Small intestine (tissue), 7 donors: ENCODE data around the gene OSGIN1. TPM values are rescaled to one million over a fixed set of nuclear protein-coding genes. Genes with fewer than 3 reads are reported as not detected.

ENCODE experiments used
- DNase-seq, 2 donors: peaks; one replicate each; pipeline versions ENCODE4 v3.0.0 to v3.0.0-alpha.2; 2013
- FAIRE-seq: peaks from 2 replicates; lab custom pipeline; 2012; peaks lifted over from hg19 to GRCh38; lab: Jason Lieb, UNC
- H3K27ac ChIP-seq, 3 donors: one replicate each; pipeline ENCODE4 v1.5.1; 2013; ENCODE audit warnings: low read length in 2 of 3, mild to moderate bottlenecking in 2 of 3, control low read depth in 1 of 3, inconsistent platforms in 1 of 3, low read depth in 1 of 3, moderate library complexity in 1 of 3
- H3K27me3 ChIP-seq, 3 donors: one replicate each; pipeline ENCODE4 v1.6.1; 2013; ENCODE audit warnings: low read length in 3 of 3, inconsistent platforms in 1 of 3; ENCODE audit not compliant: control insufficient read depth in 3 of 3, insufficient read depth in 3 of 3
- H3K36me3 ChIP-seq, 3 donors: one replicate each; pipeline ENCODE4 v1.6.1; 2013; ENCODE audit warnings: low read length in 3 of 3, inconsistent platforms in 1 of 3, low read depth in 1 of 3, mild to moderate bottlenecking in 1 of 3, moderate library complexity in 1 of 3; ENCODE audit not compliant: control insufficient read depth in 3 of 3, insufficient read depth in 2 of 3
- H3K4me1 ChIP-seq, 3 donors: one replicate each; pipeline ENCODE4 v1.6.1; 2013; ENCODE audit warnings: low read length in 2 of 3, inconsistent platforms in 1 of 3, low read depth in 1 of 3, mild to moderate bottlenecking in 1 of 3, moderate library complexity in 1 of 3; ENCODE audit not compliant: control insufficient read depth in 3 of 3, insufficient read depth in 2 of 3
- H3K4me3 ChIP-seq, 3 donors: one replicate each; pipeline ENCODE4 v1.5.1; 2013; ENCODE audit warnings: low read length in 3 of 3, control low read depth in 1 of 3, inconsistent platforms in 1 of 3, low read depth in 1 of 3, mild to moderate bottlenecking in 1 of 3, moderate library complexity in 1 of 3
- H3K9me3 ChIP-seq, 2 donors: one replicate each; pipeline ENCODE4 v1.6.1; 2013; ENCODE audit warnings: low read depth in 1 of 2, low read length in 1 of 2; ENCODE audit not compliant: control insufficient read depth in 2 of 2, insufficient read depth in 1 of 2
- WGBS, 3 donors: extraction: QIAGEN DNeasy Blood & Tissue Kit; methylation state at CpG; one replicate each; pipeline ENCODE4 v1.1.7; 2013; 5-methylcytosine and 5-hydroxymethylcytosine counted together
- polyA plus RNA-seq, 4 donors: library from polyadenylated mRNA; stranded (reverse) in 3 of 4; unstranded in 1 of 4; fragments of 200-250 nt in 3 of 4; fragments of 120-200 nt in 1 of 4; gene quantifications; one replicate each; pipeline versions ENCODE4 v1.2.1 to v1.2.3, GENCODE V29; 2013
- donor health status: healthy with polysubstance abuse.
- donor health status: control.
- donor health status: control.
- donor health status: Bipolar disorder and iron deficiency.
- donor health status: healthy.

The OSGIN1 gene
- polyA plus RNA-seq, 4 donors = 3.4 to 101 (median 41.1) TPM

GRCh38 chr16:83960521-83961249 lies 7.6 kb downstream of the OSGIN1 start:
- 92% methylated on average over 29 of the region's 29 CpGs for WGBS, 3 donors
- Histone ChIP-seq H3K27ac (no peak overlapping the region), H3K4me1 (no peaks in the 10 kb centered on the region), H3K36me3 (peaks cover 0 to 63% (median 22%) of the 10 kb centered on the region in 3 donors), H3K27me3 (no peaks in the 10 kb centered on the region), H3K4me3 (no peak overlapping the region), H3K9me3 (no peaks in the 10 kb centered on the region)
- DNase-seq = no peak
- no peak for FAIRE-seq

DNA sequence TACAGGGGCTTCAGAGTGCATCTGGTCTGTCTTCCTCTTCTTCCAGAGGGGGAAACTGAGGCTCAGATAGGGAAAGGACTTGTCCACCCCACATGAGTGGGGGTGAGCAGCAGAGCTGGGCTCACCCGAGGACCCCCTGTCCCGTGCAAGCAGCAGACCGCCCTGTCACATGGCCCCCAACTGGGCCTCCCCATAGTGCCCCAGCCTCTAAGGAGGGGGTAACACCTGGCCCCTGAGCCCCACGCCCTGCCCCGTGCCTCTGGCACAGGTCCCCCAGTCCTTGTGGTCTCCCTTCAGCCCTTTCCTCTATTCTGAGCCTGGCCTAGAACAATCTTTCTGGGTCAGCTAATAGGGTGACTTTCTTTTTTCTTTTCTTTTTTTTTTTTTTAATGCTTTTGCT lies 8.6 kb downstream of the OSGIN1 start:
- 79 to 93% (median 87%) methylated on average over 5 of the region's 5 CpGs for WGBS, 3 donors
- Histone ChIP-seq H3K27ac (no peak overlapping the region), H3K4me1 (no peaks in the 10 kb centered on the region), H3K4me3 (no peak overlapping the region), H3K27me3 (no peaks in the 10 kb centered on the region), H3K36me3 (peaks cover 0 to 65% (median 23%) of the 10 kb centered on the region in 3 donors), H3K9me3 (no peaks in the 10 kb centered on the region)
- FAIRE-seq (no peak), DNase-seq (no peak)

- H3K4me1 ChIP-seq = no peaks in the 10 kb centered on the region
- no peak for FAIRE-seq
- DNase-seq = no peak
- peaks cover 0 to 2% (median 0%) of the 10 kb centered on the region in 3 donors for H3K27me3 ChIP-seq
- 86 to 92% (median 91%) methylated on average over 22 of the region's 22 CpGs for WGBS, 3 donors
- no peak overlapping the region for H3K4me3 ChIP-seq
- peaks cover 0 to 57% (median 21%) of the 10 kb centered on the region in 3 donors for H3K36me3 ChIP-seq
- no peak overlapping the region for H3K27ac ChIP-seq
- no peaks in the 10 kb centered on the region for H3K9me3 ChIP-seq
Measured at GRCh38 chr16:83963277-83964119, 10.5 kb downstream of the OSGIN1 start.

- Histone ChIP-seq H3K27me3 (peaks cover 0 to 13% (median 3%) of the 10 kb centered on the region in 3 donors), H3K36me3 (peaks cover 0 to 45% (median 14%) of the 10 kb centered on the region in 3 donors), H3K4me3 (no peak overlapping the region), H3K9me3 (no peaks in the 10 kb centered on the region), H3K4me1 (no peaks in the 10 kb centered on the region), H3K27ac (no peak overlapping the region)
- DNase-seq = no peak
- no peak for FAIRE-seq
- WGBS, 3 donors = 91 to 96% (median 92%) methylated on average over 24 to 26 of the region's 26 CpGs
Measured at GRCh38 chr16:83964684-83965443, 11.8 kb downstream of the OSGIN1 start.

DNA sequence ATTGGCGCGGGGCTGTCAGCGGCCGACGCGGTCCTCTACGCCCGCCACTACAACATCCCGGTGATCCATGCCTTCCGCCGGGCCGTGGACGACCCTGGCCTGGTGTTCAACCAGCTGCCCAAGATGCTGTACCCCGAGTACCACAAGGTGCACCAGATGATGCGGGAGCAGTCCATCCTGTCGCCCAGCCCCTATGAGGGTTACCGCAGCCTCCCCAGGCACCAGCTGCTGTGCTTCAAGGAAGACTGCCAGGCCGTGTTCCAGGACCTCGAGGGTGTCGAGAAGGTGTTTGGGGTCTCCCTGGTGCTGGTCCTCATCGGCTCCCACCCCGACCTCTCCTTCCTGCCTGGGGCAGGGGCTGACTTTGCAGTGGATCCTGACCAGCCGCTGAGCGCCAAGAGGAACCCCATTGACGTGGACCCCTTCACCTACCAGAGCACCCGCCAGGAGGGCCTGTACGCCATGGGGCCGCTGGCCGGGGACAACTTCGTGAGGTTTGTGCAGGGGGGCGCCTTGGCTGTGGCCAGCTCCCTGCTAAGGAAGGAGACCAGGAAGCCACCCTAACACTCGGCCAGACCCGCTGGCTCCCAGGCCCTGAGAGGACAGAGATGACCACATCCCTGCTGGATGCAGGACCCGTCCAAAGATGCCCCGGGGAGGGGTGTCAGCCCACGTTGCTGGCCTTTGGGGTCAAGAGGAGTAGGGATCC lies 12.6 kb downstream of the OSGIN1 start:
- H3K27ac ChIP-seq = no peak overlapping the region
- WGBS, 3 donors = 91 to 92% (median 92%) methylated on average over 28 to 36 of the region's 36 CpGs
- H3K27me3 ChIP-seq = peaks cover 0 to 20% (median 4%) of the 10 kb centered on the region in 3 donors
- no peaks in the 10 kb centered on the region for H3K9me3 ChIP-seq
- no peak for DNase-seq
- peaks cover 0 to 39% (median 10%) of the 10 kb centered on the region in 3 donors for H3K36me3 ChIP-seq
- H3K4me1 ChIP-seq = no peaks in the 10 kb centered on the region
- H3K4me3 ChIP-seq = no peak overlapping the region
- no peak for FAIRE-seq

- H3K36me3 ChIP-seq = peaks cover 0 to 33% (median 10%) of the 10 kb centered on the region in 3 donors
- no peak for FAIRE-seq
Measured at GRCh38 chr16:83966153-83966696, 13.2 kb downstream of the OSGIN1 start.

GRCh38 chr16:83967091-83967490 lies 14.1 kb downstream of the OSGIN1 start:
- no peaks in the 10 kb centered on the region for H3K4me1 ChIP-seq
- no peak for FAIRE-seq
- peaks cover 0 to 20% (median 4%) of the 10 kb centered on the region in 3 donors for H3K27me3 ChIP-seq
- no peaks in the 10 kb centered on the region for H3K9me3 ChIP-seq
- no peak overlapping the region for H3K4me3 ChIP-seq
- peaks cover 0 to 28% (median 7%) of the 10 kb centered on the region in 3 donors for H3K36me3 ChIP-seq
- H3K27ac ChIP-seq = no peak overlapping the region
- 34 to 77% (median 56%) methylated on average over 2 of the region's 2 CpGs for WGBS, 3 donors
- DNase-seq = no peak

More at GRCh38 chr16:83966153-83966696, 13.2 kb downstream of the OSGIN1 start:
- H3K27ac ChIP-seq = no peak overlapping the region
- 89 to 94% (median 90%) methylated on average over 10 to 12 of the region's 13 CpGs for WGBS, 3 donors
- peaks cover 0 to 20% (median 4%) of the 10 kb centered on the region in 3 donors for H3K27me3 ChIP-seq
- H3K9me3 ChIP-seq = no peaks in the 10 kb centered on the region
- H3K4me3 ChIP-seq = no peak overlapping the region
- no peaks in the 10 kb centered on the region for H3K4me1 ChIP-seq
- no peak for DNase-seq
